ENCODE data around the gene PDSS2. TPM values are rescaled to one million over a fixed set of nuclear protein-coding genes. Genes with fewer than 3 reads are reported as not detected.
A peak's percentile ranks its signal among the peaks of the same experiment; 100 is the strongest.

Gene PDSS2
- total RNA-seq, 1 experiment from 2014 or later, result 10.2 TPM

DNA sequence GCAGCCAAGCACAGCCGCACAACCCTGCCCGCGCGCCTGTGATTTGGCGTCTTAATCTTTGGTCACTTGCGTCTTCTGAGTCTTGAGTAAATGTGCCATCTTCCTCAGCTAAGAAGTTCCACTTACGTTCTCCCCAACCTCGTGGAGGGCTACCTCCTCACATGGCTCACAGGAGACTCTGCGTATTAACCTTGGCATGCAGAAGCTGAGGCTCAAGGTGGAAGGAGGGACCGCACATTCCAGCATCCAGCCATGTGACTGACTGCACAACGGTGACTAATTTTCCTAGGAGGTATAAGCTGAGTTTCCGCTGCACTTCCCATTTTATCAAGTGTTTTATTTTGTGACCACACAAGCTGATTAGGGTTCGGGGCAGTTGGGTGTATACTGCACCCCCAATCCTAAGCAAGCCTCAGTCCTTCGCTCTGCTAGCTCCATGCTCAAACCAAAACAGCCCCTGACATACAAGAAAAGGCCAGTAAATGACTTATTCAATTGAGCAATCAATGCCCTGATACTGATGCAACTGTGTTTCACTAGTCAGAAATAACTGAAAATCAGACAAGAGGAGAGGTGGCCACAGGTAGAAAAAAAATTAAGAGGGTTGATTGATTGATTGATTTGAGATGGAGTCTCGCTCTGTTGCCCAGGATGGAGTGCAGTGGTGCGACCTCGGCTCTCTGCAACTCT, 351.0 kb downstream of the PDSS2 start:
- no peaks in the 10 kb centered on the region for H3K36me3 Mint-ChIP-seq (ENCODE audit: insufficient read depth, unreplicated experiment)
- H3K9me3 Mint-ChIP-seq (ENCODE audit: unreplicated experiment), result no peaks in the 10 kb centered on the region
- no TSS peak for BruUV-seq (replicated peaks)
- no peaks in the 10 kb centered on the region for H3K4me1 Mint-ChIP-seq (ENCODE audit: insufficient read depth, unreplicated experiment)
- TF ChIP-seq, protein P1, sequence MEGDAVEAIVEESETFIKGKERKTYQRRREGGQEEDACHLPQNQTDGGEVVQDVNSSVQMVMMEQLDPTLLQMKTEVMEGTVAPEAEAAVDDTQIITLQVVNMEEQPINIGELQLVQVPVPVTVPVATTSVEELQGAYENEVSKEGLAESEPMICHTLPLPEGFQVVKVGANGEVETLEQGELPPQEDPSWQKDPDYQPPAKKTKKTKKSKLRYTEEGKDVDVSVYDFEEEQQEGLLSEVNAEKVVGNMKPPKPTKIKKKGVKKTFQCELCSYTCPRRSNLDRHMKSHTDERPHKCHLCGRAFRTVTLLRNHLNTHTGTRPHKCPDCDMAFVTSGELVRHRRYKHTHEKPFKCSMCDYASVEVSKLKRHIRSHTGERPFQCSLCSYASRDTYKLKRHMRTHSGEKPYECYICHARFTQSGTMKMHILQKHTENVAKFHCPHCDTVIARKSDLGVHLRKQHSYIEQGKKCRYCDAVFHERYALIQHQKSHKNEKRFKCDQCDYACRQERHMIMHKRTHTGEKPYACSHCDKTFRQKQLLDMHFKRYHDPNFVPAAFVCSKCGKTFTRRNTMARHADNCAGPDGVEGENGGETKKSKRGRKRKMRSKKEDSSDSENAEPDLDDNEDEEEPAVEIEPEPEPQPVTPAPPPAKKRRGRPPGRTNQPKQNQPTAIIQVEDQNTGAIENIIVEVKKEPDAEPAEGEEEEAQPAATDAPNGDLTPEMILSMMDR (IDR thresholded peaks at IDR 0.05; ENCODE audit: unreplicated experiment), result no peak
- H3K27me3 Mint-ChIP-seq (ENCODE audit: insufficient read depth, unreplicated experiment), result no peaks in the 10 kb centered on the region
- CTCF ChIA-PET, result no interaction called here
- H3K4me3 Mint-ChIP-seq (ENCODE audit: unreplicated experiment), result no peak overlapping the region
- intact Hi-C loops (cut with micrococcal nuclease), result no loop called here
- peak; percentile 33 for DNase-seq (ENCODE audit: unreplicated experiment)
- H3K27ac Mint-ChIP-seq (ENCODE audit: low read depth, unreplicated experiment), result no peak overlapping the region
- POLR2A ChIA-PET, result interaction anchor here (1.0 kb wide), 1 partner anchor 14 kb away, joined by 3 read pairs; no protein-coding TSS in a partner anchor

DNA sequence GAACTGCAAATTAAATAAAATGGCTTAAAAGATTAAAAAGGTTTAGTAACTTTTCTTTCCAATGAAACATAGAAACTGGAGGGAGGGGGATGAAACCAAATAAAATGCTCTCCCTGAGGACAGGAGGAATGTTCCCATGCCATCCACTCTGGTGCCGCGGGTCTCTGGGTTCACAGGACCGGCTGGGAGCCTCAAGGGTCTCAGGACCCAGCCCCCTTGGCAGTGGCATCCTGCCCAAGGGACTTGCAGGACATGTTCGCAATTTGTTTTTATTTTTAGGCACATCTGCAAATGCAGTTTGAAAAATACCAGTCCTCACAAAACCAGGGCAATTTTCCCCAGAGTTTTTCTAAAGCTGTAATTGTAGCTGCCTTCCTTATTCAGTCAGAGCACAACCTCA, 351.6 kb downstream of the PDSS2 start:
- no peaks in the 10 kb centered on the region for H3K4me1 Mint-ChIP-seq (ENCODE audit: insufficient read depth, unreplicated experiment)
- no peaks in the 10 kb centered on the region for H3K27me3 Mint-ChIP-seq (ENCODE audit: insufficient read depth, unreplicated experiment)
- intact Hi-C loops (cut with micrococcal nuclease), result no loop called here
- TF ChIP-seq, protein P1 (IDR thresholded peaks at IDR 0.05; ENCODE audit: unreplicated experiment), result no peak
- H3K9me3 Mint-ChIP-seq (ENCODE audit: unreplicated experiment), result no peaks in the 10 kb centered on the region
- H3K27ac Mint-ChIP-seq (ENCODE audit: low read depth, unreplicated experiment), result no peak overlapping the region
- H3K36me3 Mint-ChIP-seq (ENCODE audit: insufficient read depth, unreplicated experiment), result no peaks in the 10 kb centered on the region
- no peak overlapping the region for H3K4me3 Mint-ChIP-seq (ENCODE audit: unreplicated experiment)
- no TSS peak for BruUV-seq (replicated peaks)
- DNase-seq (ENCODE audit: unreplicated experiment), result no peak
- POLR2A ChIA-PET, result interaction anchor here (1.0 kb wide), 1 partner anchor 13 kb away, joined by 3 read pairs; no protein-coding TSS in a partner anchor
- CTCF ChIA-PET, result no interaction called here

DNA sequence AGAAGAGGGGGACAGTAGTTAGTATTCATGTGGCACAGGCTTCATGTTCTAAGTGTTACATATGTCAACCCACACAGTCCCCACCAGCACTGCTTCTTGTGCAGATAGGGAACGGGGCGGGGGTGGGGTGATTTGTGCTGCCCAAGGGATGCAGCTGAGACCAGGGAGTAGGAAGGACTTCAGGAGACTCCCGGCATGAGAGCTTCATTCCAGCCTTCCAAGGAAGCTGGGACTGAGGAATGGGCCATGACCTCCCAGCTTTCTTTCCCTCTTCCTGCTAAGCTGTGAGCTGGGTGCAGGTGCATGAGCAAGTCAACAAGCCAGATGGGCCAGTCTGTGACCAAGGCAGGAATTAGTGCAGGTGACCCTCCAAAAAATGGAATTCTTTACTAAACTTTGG, 353.2 kb downstream of the PDSS2 start:
- H3K36me3 Mint-ChIP-seq (ENCODE audit: insufficient read depth, unreplicated experiment), result no peaks in the 10 kb centered on the region
- ChIA-PET CTCF (interaction anchor here (0.6 kb wide), 2 partner anchors 40 to 49 kb away, joined by 3 read pairs; no protein-coding TSS in a partner anchor), POLR2A (interaction anchor here (0.6 to 0.9 kb wide), 3 partner anchors 76 to 797 kb away, joined by 4 to 5 read pairs (median 4); no protein-coding TSS in a partner anchor)
- TF ChIP-seq, protein P1 (IDR thresholded peaks at IDR 0.05; ENCODE audit: unreplicated experiment), result no peak
- no peaks in the 10 kb centered on the region for H3K27me3 Mint-ChIP-seq (ENCODE audit: insufficient read depth, unreplicated experiment)
- no peak overlapping the region for H3K4me3 Mint-ChIP-seq (ENCODE audit: unreplicated experiment)
- BruUV-seq (replicated peaks), result no TSS peak
- no peaks in the 10 kb centered on the region for H3K9me3 Mint-ChIP-seq (ENCODE audit: unreplicated experiment)
- no peak for DNase-seq (ENCODE audit: unreplicated experiment)
- no peak overlapping the region for H3K27ac Mint-ChIP-seq (ENCODE audit: low read depth, unreplicated experiment)
- H3K4me1 Mint-ChIP-seq (ENCODE audit: insufficient read depth, unreplicated experiment), result no peaks in the 10 kb centered on the region
- intact Hi-C loops (cut with micrococcal nuclease), result no loop called here

DNA sequence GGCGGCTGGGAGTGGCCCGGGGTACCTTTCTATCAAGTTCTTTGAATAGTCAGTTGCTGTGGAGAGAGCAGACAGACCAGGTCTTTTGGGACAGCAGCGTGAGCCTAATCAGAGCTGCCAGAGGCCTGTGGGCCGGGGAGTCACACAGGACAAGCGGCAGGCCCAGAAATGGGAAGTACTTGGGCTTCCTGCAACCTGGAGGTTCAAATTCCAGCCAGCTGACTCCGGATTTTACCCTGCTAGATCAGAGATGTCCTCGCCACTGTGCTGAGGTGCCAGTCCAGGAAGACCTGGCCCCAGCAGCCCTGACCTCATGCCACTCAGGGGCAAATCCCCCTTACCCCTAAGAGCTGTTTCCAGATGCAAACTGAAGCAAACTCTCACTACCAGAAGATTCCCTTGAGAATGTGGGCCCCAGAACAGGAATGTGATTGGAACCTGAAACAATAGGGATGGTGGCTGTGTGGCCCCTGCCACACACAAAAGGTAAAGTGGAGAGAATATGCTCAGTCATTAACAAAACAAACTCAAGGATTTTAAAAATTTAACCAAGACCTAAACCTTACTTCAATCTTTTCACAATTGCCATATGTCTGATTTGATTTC, 353.8 kb downstream of the PDSS2 start:
- Mint-ChIP-seq H3K4me3 (ENCODE audit: unreplicated experiment) (no peak overlapping the region), H3K4me1 (ENCODE audit: insufficient read depth, unreplicated experiment) (no peaks in the 10 kb centered on the region), H3K9me3 (ENCODE audit: unreplicated experiment) (no peaks in the 10 kb centered on the region), H3K36me3 (ENCODE audit: insufficient read depth, unreplicated experiment) (no peaks in the 10 kb centered on the region), H3K27me3 (ENCODE audit: insufficient read depth, unreplicated experiment) (no peaks in the 10 kb centered on the region), H3K27ac (ENCODE audit: low read depth, unreplicated experiment) (no peak overlapping the region)
- POLR2A ChIA-PET, result interaction anchor here (0.6 to 0.7 kb wide), 2 partner anchors 75 to 717 kb away, joined by 4 read pairs; no protein-coding TSS in a partner anchor
- no peak for DNase-seq (ENCODE audit: unreplicated experiment)
- BruUV-seq (replicated peaks), result no TSS peak
- CTCF ChIA-PET, result interaction anchor here (0.6 to 1.3 kb wide), 2 partner anchors 8 to 49 kb away, joined by 3 read pairs; no protein-coding TSS in a partner anchor
- TF ChIP-seq, protein P1 (IDR thresholded peaks at IDR 0.05; ENCODE audit: unreplicated experiment), result no peak
- intact Hi-C loops (cut with micrococcal nuclease), result no loop called here
